Measurements from ENCODE around the gene IL21R.
A peak's percentile ranks its signal among the peaks of the same experiment; 100 is the strongest.
"Not testable (repeated sequence)": the region's sequence is repeated elsewhere in the genome, so short reads cannot be mapped to it uniquely, and the experiment has no call there.

Gene IL21R

GRCh38 chr16:27402964-27403600 is 1.1 kb downstream of the IL21R start:
- DNase-seq = no peak

DNA sequence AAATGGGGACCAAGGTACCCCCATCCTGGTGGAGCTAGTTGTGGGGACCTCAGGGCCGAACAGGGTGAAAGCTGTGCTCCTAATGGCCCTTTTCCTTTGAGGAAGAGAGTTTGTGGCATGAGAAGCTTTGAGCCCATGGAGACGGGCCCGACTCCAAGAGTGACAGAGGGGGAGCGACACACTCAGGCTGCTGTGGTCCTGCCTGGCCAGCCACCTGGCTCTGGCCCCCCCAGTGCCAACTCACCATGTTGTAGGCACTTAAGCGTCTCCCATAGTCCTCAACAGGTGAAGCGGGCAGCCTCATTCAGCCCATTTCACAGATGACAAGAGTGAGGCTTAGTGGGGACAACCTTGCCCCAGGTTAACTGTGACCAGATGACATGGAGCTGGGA is 1.6 kb downstream of the IL21R start:
- no peak for DNase-seq

DNA sequence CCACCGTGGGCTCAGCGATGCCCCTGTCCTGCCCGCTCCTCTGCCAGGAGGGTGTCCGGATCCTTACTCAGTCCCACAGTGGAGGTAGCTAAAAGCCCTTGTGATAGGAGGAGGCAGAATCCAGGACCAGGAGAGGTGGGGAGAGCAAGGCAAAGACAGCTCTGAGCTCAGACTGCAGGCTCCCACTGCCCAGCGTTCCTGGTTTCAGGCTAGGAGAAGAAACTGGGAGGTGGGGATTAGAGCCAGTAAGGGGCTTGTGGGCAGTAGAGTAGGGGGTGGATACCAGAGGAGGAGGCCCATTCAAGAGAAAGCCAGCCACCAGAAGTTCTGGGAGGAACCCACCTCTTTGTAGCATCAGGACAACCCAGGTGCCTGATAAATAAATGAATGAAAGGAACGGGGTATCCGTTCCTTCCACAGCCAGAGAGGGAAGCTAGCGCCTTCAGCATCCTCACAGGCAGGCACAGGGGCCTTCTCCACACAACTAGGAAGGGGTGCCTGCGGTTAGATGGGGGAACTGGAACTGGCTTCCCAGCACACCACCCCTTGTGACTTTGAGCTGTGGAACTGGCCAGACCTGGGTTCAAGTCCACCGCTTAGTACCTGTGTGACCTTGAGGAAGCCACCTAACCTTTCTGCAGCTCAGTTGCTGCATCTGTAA is 2.3 kb downstream of the IL21R start:
- DNase-seq = no peak

DNA sequence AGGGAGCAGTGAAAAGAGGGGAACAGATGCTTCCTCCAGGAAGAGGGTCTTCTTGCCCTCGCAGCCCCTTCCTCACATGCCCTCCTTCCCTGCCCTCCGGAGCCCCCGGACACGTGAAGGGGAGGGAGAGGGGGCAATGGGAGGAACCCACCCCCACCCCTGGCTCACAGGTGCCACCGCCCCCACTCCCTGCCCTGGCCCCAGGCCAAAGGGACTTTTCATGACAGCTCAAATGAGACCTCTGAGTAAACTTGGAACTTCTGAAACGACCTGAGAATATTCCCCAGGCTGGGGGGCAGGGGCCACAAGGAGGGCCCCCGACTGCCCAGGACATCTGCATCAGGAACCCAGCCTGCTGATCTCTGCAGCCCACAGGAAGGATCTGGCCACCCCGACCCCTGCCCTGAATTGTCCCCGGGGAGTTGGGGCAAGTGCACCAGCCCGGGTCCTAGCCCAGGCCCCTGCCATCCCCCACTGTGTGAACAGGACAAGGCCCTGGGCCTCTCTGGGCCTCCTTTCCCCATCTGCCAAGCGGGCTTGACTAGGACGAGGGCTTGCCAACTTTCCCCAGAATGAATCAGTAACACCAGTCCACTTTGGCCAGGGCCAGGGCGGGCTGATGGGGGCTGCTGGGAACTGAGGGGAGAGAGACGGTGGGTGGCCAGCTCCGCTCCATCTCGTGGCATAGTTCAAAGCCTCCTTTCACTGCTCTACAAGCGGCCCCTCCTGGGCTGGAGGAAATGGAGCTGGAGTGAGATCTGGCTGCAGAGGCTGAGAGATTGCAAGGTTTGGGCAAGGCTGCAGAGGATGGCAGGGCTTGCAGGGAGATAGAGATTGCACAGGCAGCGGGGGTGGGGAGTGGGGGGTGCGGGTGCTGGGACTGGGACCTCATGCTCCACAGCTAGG is 3.8 kb downstream of the IL21R start:
- DNase-seq = no peak

DNA sequence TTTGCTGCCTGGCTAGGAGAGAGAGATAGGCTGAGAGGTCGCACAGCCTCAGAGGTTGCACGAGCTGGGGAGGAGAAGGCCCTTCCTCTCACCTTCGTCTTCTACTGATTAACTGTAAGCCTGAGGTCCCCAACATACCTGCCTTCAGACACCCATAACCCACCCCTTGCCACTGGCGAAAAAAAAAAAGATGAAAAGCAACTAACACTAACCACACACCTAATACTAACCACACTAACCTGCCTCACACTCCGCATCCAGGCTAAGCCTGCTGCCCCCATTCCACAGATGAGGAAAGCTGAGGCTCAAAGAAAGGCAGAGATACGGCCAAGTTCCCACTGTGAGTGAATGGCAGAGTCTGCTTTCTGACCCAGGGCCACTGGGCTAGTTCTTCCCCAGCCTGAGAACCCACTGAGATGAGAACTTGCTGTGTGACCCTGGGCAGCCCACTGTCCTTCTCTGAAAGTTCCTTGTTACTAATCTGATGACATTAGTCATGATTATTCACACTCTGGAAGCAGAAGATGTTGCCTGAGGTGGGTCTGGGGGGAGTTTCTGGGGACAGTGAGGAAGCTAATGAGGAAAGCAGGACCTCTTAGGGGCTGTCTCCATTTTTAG is 4.6 kb downstream of the IL21R start:
- DNase-seq = no peak

DNA sequence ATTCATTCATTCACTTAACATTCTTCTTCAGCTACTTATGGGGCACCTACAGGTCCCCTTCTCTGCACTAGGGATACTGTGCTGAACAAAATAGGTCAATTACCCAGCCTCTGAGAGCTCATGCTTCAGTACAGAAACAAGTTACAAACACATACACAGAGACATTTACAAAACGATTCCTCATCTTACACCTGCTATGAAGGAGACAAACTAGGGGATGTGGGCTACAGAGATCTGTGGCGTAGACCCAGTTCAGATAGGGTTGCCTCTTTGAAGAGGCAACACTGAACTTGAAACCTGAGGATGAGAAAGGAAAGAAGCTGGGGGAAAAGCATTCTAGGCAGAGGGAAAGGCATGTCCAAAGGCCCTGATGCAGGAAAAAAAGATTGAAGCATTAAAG is 5.2 kb downstream of the IL21R start:
- no peak for DNase-seq

GRCh38 chr16:27408012-27408601 is 6.1 kb downstream of the IL21R start:
- no peak for DNase-seq

- DNase-seq = peak; percentile 59
These were observed 6.6 kb downstream of the IL21R start for GRCh38 chr16:27408602-27409031.

DNA sequence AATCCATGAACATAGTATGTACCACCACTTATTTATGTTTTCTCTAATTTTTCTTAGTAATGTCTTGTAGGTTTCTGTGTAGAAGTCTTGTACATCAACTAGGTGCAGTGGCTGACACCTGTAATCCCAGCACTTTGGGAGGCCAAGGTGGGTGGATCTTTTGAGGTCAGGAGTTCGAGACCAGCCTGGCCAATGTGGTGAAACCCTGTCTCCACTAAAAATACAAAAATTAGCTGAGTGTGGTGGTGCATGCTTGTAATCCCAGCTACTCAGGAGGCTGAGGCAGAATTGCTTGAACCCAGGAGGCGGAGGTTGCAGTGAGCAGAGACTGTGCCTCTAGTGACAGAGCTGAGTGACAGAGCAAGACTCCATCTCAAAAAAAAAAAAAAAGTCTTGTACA is 8.0 kb downstream of the IL21R start:
- not testable (repeated sequence) for DNase-seq

GRCh38 chr16:27410761-27411160 is 8.8 kb downstream of the IL21R start:
- no peak for DNase-seq

DNA sequence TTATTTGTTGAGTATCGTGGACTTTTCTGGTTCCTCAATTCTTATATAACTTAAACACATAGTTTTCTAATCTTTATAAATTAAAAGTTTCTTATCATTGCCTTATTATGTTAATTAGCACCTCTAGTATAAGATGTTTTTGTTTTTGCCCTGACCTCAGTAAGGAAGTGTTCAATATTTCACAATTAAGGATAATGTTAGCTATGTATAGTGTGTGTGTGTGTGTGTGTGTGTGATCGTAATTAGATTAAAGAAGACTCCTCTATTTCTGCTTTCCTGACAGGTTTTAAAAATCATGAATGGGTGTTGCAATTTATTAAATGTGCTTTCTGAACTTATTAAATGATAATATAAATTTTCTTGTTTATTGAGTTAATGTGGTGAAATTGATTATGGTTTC is 12.0 kb downstream of the IL21R start:
- DNase-seq = no peak

DNA sequence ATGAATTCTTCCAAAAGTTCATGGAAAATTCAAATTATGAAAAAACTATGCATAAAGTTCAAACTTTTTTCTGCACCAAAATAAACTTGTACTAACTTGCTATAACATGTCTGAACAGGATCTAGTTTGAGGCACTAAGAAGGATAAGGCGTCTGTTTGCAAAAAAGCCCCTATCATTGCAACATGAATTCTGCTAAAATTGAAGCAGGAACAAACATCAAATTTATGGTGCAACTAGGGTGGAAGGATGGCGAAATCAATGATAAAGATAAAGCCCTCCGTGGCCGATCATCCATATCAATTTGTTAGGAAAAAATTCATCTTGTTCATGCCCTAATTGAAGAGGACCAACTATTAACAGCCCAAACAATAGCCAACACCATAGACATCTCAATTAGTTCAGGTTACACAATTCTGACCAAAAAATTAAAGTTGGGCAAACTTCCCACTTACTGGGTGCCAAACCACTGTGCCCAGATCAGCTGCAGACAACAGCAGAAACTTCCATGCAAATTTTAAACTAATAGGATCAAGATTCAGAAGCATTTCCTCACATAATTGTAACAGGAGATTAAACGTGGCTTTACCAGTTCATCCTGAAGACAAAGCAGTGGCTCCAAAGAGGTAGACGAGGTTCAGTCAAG is 12.9 kb downstream of the IL21R start:
- no peak for DNase-seq

DNA sequence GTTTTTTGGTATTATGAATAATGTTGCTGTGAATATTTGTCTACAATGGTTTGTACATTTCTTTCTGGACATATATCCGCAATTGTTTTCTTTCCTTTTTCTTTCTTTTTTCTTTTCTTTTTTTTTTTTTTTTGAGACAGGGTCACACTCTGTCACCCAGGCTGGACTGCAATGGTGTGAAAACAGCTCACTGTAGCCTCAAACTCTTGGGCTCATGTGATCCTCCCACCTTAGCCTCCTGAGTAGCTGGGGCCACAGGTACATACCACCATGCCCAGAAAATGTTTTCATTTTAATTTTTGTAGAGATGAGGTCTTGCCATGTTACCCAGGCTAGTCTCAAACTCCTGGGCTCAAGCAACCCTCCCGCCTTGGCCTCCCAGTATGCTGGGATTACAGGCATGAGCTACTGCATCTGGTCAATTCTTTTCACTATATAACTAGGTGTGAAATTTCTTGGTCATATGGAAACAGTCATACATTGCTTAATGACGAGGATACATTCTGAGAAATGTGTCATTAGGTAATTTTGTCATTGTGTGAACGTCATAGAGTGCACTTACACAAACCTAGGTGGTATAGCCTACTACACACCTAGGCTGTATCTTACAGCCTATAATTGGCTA is 15.2 kb downstream of the IL21R start:
- DNase-seq = no peak

- no peak for DNase-seq
These were observed 20.2 kb downstream of the IL21R start for GRCh38 chr16:27421961-27422740.

DNA sequence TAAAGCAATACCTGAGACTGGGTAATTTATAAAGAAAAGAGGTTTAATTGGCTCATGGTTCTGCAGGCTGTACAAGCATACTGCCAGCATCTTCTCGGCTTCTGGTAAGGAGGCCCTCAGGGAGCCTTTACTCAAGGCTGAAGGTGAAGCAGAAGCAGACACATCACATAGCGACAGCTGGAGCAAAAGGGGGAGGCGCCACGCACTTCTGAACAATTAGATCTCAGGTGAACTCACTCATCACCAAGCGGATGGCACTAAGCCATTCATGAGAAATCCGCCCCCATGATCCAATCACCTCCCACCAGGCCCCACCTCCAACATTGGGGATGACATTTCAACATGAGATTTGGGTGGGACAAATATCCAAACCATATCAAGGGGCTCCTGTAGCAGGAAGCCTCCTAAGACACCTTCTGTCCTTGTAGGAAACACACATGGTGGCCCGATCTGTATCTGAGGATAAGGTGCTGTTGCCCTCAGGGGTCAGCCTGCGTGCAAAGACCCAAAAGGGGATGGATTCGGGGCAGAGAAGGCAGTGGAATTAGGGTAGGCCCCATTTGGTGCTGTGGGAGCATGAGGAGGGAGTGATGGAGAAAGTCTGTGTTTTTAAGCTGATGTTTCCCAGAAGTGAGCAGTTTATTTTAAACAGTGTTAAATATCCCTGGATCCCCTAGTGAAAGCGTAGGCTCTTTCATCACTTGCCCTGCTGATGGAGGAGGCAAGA is 23.0 kb downstream of the IL21R start:
- peak; percentile 16 for DNase-seq

DNA sequence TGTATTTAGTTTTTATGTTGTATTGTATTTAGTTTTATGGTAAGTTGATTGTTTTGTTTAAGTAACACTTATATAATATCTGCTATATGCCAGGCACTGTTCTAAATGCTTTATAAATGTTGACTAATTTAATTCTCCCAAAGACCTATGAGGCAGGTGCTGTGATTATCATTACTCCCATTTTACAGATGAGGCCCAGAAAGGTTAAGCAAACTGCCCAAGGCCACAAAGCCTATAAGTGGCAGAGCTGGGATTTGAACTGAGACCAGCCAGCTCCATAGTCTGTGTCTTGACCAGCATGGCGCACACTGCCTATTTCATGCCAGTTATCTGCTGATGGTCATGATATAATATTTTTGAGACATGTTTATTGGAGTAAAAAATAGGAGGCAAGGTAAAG is 24.0 kb downstream of the IL21R start:
- no peak for DNase-seq

- peak; percentile 37 for DNase-seq
These were observed 24.7 kb downstream of the IL21R start for GRCh38 chr16:27426423-27427408.

- no peak for DNase-seq
These were observed 25.6 kb downstream of the IL21R start for GRCh38 chr16:27427538-27427937.

All from NCI-H2171 treated with DMSO at 0.1 percent for 48 hours (cell line).